Measurements from ENCODE around the gene SPAG16.
"Not testable (repeated sequence)": the region's sequence is repeated elsewhere in the genome, so short reads cannot be mapped to it uniquely, and the experiment has no call there.

The SPAG16 gene

GRCh38 chr2:213848631-213849030 is 564.4 kb downstream of the SPAG16 start:
- no peak for DNase-seq

GRCh38 chr2:213861638-213862037 is 577.4 kb downstream of the SPAG16 start:
- DNase-seq, result no peak

- DNase-seq, result no peak
These were observed 578.3 kb downstream of the SPAG16 start for GRCh38 chr2:213862407-213863076.

- no peak for DNase-seq
These were observed 579.3 kb downstream of the SPAG16 start for GRCh38 chr2:213863541-213863940.

GRCh38 chr2:213868526-213868925 is 584.3 kb downstream of the SPAG16 start:
- DNase-seq, result no peak

- DNase-seq, result no peak
These were observed 601.2 kb downstream of the SPAG16 start for GRCh38 chr2:213885485-213885884.

- DNase-seq, result no peak
These were observed 630.2 kb downstream of the SPAG16 start for GRCh38 chr2:213914510-213914909.

- DNase-seq, result no peak
These were observed 635.8 kb downstream of the SPAG16 start for GRCh38 chr2:213920014-213920413.

GRCh38 chr2:213923543-213923942 is 639.3 kb downstream of the SPAG16 start:
- DNase-seq, result no peak

GRCh38 chr2:213934560-213934959 is 650.3 kb downstream of the SPAG16 start:
- DNase-seq, result no peak

GRCh38 chr2:213958086-213958485 is 673.8 kb downstream of the SPAG16 start:
- no peak for DNase-seq

GRCh38 chr2:213959589-213959988 is 675.3 kb downstream of the SPAG16 start:
- no peak for DNase-seq

GRCh38 chr2:213971536-213971935 is 687.3 kb downstream of the SPAG16 start:
- DNase-seq, result no peak

GRCh38 chr2:213980883-213981282 is 696.6 kb downstream of the SPAG16 start:
- DNase-seq, result no peak

GRCh38 chr2:213989207-213989606 is 704.9 kb downstream of the SPAG16 start:
- no peak for DNase-seq

GRCh38 chr2:213991453-213992108 is 707.3 kb downstream of the SPAG16 start:
- DNase-seq, result no peak

- DNase-seq, result no peak
These were observed 711.3 kb downstream of the SPAG16 start for GRCh38 chr2:213995400-213996105.

- not testable (repeated sequence) for DNase-seq
These were observed 714.7 kb downstream of the SPAG16 start for GRCh38 chr2:213998976-213999375.

GRCh38 chr2:214004463-214004862 is 720.2 kb downstream of the SPAG16 start:
- DNase-seq, result no peak

GRCh38 chr2:214005337-214005736 is 721.1 kb downstream of the SPAG16 start:
- no peak for DNase-seq

GRCh38 chr2:214006601-214007000 is 722.3 kb downstream of the SPAG16 start:
- no peak for DNase-seq

- DNase-seq, result no peak
These were observed 727.4 kb downstream of the SPAG16 start for GRCh38 chr2:214011676-214012075.

- DNase-seq, result no peak
These were observed 730.4 kb downstream of the SPAG16 start for GRCh38 chr2:214014551-214015220.

Data from central memory CD4-positive, alpha-beta T cell (primary cell).